GM18499 (cell line): ENCODE results near the gene PRMT5.

Source experiments
- ATAC-seq: cut with Tn5 transposase; IDR thresholded peaks from one replicate; pipeline ENCODE4 v1.9.1; 2021; ENCODE audit warnings: moderate number of reproducible peaks; ENCODE audit not compliant: insufficient read depth, unreplicated experiment

PRMT5 gene

DNA sequence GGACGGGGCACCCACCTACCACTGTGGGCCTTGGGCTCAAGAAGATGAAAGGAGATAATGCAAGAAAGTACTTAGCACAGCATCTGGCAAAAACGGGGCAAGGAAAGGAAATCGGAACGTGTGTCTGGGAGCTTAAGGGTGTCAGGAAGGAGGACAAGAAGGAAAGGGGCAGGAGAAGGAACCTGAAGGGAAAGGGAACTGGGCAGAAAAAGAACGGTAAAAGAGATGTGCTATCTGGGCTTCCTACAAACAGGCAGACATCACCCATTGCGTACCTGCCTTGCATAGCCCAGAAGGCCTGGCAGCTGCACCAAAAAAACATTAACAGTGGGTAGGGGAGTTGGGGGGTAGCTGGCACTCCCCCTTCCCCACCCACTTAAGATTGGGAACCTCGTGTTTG is 47.1 kb downstream of the PRMT5 start:
- no peak for ATAC-seq

DNA sequence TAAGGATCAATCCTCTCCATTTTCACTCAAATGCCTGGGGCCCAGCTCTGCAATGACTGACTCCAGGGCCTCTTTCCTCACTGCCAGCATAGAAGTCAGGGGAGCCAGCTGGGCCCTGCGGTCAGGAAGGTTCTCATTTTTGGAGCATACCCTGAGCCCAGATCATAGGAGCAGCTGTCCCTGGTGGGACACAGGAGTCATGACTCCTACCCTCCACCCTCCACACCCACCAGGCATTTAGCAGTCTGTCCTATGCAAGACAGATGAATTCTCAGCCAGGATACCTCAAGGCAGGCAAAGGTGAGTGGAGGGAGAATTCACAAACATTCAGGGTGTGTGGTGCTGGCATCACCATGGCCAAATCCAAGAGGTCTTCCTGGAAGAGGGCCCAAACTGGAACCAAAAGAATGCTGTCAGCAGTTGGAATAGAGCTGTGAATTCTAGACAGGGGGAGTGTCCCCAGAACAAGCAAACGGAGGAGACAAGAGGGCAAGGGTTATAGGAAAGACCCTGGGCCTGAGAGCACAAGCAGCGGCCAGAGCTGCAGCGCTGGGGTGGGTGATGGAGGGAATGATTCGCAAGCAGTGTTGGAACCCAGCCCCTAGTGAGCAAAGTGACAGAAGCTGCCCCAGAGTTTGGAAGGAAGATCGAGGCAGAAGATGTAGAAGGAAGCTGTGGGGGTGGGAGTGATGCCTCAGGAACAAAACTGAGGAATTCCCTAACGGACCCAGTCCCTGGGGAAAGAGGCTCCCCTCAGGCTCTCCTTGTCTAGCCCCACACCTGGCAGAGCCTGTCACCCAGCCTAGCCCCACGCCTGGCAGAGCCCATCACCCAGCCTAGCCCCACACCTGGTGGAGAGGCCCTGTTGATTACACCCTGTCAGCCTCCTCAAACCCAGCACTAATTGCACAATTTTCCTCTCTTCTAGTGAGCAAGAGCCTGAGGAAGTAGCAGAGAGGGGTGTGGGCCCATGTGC is 50.6 kb downstream of the PRMT5 start:
- ATAC-seq, result no peak

- no peak for ATAC-seq
These were observed 52.1 kb downstream of the PRMT5 start for GRCh38 chr14:22877000-22877501.

GRCh38 chr14:22875748-22876319 is 53.3 kb downstream of the PRMT5 start:
- no peak for ATAC-seq

DNA sequence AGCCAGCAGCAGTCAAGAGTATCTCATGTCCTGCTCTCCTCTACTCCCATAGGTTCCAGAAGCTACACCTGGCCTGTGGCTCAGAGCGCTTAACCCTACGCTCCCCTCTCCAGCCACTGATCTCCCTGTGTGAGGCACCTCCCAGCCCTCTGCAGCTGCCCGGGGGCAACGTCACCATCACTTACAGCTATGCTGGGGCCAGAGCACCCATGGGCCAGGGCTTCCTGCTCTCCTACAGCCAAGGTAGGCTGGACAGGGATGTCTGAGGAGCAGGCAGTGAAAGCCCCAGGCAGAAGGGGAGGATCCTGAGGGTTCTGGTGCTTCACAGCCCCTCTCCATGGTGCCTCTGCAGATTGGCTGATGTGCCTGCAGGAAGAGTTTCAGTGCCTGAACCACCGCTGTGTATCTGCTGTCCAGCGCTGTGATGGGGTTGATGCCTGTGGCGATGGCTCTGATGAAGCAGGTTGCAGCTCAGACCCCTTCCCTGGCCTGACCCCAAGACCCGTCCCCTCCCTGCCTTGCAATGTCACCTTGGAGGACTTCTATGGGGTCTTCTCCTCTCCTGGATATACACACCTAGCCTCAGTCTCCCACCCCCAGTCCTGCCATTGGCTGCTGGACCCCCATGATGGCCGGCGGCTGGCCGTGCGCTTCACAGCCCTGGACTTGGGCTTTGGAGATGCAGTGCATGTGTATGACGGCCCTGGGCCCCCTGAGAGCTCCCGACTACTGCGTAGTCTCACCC is 54.0 kb downstream of the PRMT5 start:
- ATAC-seq, result no peak

DNA sequence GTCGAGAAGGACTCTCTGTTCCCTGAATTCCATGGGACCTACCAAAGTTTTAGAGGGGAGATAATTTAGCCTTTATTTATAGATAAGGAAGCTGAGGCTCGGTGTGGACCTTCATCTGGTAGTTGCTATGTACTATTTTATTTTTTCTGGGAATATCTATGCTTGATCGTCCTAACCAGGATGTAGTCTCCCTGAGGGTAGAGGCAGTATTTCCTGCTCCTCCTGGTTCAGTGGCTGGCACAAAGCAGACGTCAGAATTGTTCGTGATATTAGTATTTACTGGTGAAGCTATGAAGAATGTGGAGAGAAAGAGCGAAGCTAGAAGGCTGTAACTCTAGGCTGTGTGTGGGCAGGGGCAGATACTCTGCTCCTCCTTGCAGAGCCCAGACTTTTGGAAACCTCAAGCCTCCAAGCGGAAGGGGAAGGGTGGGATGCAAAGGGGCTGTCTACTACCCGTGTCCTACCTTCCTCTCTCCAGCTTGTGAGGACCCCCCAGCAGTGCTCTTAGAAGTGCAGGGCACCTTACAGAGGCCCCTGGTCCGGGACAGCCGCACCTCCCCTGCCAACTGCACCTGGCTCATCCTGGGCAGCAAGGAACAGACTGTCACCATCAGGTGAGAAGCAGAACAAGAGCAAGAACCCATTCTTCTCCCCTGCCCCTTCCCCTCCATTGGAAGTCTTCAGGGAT is 56.2 kb downstream of the PRMT5 start:
- no peak for ATAC-seq

DNA sequence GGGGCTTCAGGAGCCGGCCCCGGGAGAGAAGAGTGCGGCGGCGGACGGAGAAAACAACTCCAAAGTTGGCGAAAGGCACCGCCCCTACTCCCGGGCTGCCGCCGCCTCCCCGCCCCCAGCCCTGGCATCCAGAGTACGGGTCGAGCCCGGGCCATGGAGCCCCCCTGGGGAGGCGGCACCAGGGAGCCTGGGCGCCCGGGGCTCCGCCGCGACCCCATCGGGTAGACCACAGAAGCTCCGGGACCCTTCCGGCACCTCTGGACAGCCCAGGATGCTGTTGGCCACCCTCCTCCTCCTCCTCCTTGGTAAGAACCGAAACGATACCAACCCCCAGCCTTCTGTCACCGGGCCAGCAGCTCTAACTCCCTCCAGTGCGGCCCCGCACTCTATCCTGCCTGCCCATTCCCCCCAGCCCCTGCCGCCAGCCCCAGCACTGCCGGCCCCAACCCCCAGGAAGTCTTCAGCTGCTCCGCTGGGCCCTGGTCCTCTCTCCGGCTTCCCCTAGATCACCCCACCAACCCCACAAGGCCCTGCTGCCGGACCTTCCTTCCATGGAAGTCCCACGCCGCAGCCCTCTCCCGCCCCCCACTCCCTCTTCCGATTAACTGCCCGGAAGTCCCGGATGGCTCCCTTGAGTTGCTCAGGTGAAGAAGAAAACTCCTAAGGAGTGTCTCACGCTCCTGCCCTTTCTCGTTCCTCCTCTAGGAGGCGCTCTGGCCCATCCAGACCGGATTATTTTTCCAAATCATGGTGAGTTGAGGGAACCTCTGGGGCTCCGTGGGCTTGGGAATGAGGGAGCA is 56.9 kb downstream of the PRMT5 start:
- no peak for ATAC-seq

- peak; percentile 43 for ATAC-seq
These were observed 57.7 kb downstream of the PRMT5 start, which contains the start of gene LRP10 for GRCh38 chr14:22871224-22872032. TSS of gene LRP10 (plus strand) at chr14:22871740. CDS start at chr14:22872304, 564 bp downstream.

DNA sequence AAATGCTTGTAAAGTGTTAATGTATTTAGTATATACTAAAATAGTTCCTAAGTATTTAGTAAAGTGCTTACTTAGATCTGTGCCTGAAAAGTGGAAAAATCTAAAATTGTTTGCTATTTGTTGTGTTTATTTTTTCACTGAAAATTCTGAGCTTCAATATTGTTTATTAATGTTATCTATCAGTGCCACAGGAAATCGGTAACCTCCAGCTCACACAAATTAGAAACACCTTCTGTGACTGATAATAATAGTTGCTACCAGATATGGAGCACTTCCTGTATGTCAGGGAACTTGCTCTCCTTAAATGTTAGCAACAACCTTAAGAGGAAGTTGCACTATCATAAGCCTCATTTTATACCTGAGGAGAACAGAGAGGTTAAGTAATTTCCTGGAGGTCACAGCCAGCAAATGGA is 58.4 kb downstream of the PRMT5 start:
- peak; percentile 41 for ATAC-seq
